PFSK-1 (cell line): ENCODE data around the gene COL9A3.

Experiments used
- FOXP2 ChIP-seq: optimal IDR thresholded peaks from 2 replicates; pipeline ENCODE3; 2011; ENCODE audit warnings: borderline replicate concordance, control low read depth, inconsistent platforms; ENCODE audit not compliant: insufficient read depth; ENCODE audit errors: extremely low read length, extremely low read depth
- POLR2AphosphoS5 ChIP-seq: IDR thresholded peaks from 2 replicates; pipeline ENCODE4 v1.6.1; 2012; ENCODE audit warnings: low read depth, mild to moderate bottlenecking, control low read depth, low read length, moderate library complexity
- REST ChIP-seq, 2 experiments: IDR thresholded peaks; 2 replicates each; pipeline versions ENCODE4 v1.6.1 to v1.8.0; 2011 to 2012; ENCODE audit warnings: low read depth in 2 of 2, low read length in 2 of 2, control low read depth in 1 of 2, inconsistent platforms in 1 of 2, mild to moderate bottlenecking in 1 of 2, moderate library complexity in 1 of 2; ENCODE audit not compliant: insufficient read depth in 1 of 2
- SIN3A ChIP-seq: IDR thresholded peaks from 2 replicates; pipeline ENCODE4 v1.6.1; 2012; ENCODE audit warnings: mild to moderate bottlenecking, low read length, moderate library complexity, borderline replicate concordance; ENCODE audit not compliant: insufficient read depth
- TAF1 ChIP-seq: IDR thresholded peaks from 2 replicates; pipeline ENCODE4 v1.6.1; 2012; ENCODE audit warnings: low read length, control low read depth, borderline replicate concordance; ENCODE audit not compliant: insufficient read depth

The COL9A3 gene

GRCh38 chr20:62776035-62776691, 40.7 kb upstream of the COL9A3 start:
- TF ChIP-seq REST (IDR thresholded peaks at IDR 0.05; ENCODE audit: insufficient read depth in 1 of 2, low read depth in 2 of 2, low read length in 2 of 2) (no peak), POLR2AphosphoS5 (no peak), SIN3A (no peak), TAF1 (no peak), FOXP2 (no peak)

- TF ChIP-seq FOXP2, result no peak
- TF ChIP-seq REST (IDR thresholded peaks at IDR 0.05; ENCODE audit: insufficient read depth in 1 of 2, low read depth in 2 of 2, low read length in 2 of 2), result no peak
- no peak for TF ChIP-seq POLR2AphosphoS5
- no peak for TF ChIP-seq SIN3A
- TF ChIP-seq TAF1, result no peak
These were observed 39.9 kb upstream of the COL9A3 start for GRCh38 chr20:62776692-62777527.

- no peak for TF ChIP-seq REST (IDR thresholded peaks at IDR 0.05; ENCODE audit: insufficient read depth in 1 of 2, low read depth in 2 of 2, low read length in 2 of 2)
- no peak for TF ChIP-seq FOXP2
- TF ChIP-seq SIN3A, result no peak
- no peak for TF ChIP-seq TAF1
- TF ChIP-seq POLR2AphosphoS5, result no peak
These were observed 39.4 kb upstream of the COL9A3 start for GRCh38 chr20:62777528-62777830.

GRCh38 chr20:62778058-62778457, 38.8 kb upstream of the COL9A3 start:
- no peak for TF ChIP-seq FOXP2

GRCh38 chr20:62778601-62779416, 38.0 kb upstream of the COL9A3 start:
- no peak for TF ChIP-seq FOXP2
- no peak for TF ChIP-seq TAF1
- no peak for TF ChIP-seq SIN3A
- no peak for TF ChIP-seq POLR2AphosphoS5
- TF ChIP-seq REST (IDR thresholded peaks at IDR 0.05; ENCODE audit: insufficient read depth in 1 of 2, low read depth in 2 of 2, low read length in 2 of 2), result no peak
